ENCODE data around the gene BACE1.

BACE1 gene

GRCh38 chr11:117295438-117296137 is 20.5 kb downstream of the BACE1 start:
- TF ChIP-seq, protein P1, sequence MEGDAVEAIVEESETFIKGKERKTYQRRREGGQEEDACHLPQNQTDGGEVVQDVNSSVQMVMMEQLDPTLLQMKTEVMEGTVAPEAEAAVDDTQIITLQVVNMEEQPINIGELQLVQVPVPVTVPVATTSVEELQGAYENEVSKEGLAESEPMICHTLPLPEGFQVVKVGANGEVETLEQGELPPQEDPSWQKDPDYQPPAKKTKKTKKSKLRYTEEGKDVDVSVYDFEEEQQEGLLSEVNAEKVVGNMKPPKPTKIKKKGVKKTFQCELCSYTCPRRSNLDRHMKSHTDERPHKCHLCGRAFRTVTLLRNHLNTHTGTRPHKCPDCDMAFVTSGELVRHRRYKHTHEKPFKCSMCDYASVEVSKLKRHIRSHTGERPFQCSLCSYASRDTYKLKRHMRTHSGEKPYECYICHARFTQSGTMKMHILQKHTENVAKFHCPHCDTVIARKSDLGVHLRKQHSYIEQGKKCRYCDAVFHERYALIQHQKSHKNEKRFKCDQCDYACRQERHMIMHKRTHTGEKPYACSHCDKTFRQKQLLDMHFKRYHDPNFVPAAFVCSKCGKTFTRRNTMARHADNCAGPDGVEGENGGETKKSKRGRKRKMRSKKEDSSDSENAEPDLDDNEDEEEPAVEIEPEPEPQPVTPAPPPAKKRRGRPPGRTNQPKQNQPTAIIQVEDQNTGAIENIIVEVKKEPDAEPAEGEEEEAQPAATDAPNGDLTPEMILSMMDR (IDR thresholded peaks at IDR 0.05): no peak

DNA sequence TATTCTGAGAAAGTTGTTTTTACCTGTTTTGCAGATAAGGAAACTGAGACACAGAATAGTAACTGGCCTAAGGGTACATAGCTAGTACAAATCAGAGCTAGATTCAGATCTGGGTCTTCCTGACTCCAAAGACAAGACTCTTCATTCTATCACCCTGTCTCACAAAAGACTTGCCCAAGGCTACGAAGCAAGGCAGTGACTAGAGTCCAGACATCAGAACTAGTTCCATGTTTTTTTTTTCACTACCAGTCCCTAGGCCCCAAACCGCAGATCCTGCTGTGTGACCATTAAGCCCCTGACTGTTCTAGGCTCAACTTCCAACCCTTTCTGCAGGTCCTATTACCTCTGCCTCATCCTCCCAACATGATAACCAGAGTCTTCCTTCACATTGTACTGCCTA is 23.4 kb downstream of the BACE1 start:
- TF ChIP-seq, protein P1 (IDR thresholded peaks at IDR 0.05): no peak

GRCh38 chr11:117290809-117291396 is 25.2 kb downstream of the BACE1 start, which contains the start of gene BACE1-AS:
TSS of gene BACE1-AS (plus strand) at chr11:117291346.
- TF ChIP-seq, protein P1 (IDR thresholded peaks at IDR 0.05): no peak

- TF ChIP-seq, protein P1 (IDR thresholded peaks at IDR 0.05): no peak
Measured at GRCh38 chr11:117289795-117290194, 26.3 kb downstream of the BACE1 start.

DNA sequence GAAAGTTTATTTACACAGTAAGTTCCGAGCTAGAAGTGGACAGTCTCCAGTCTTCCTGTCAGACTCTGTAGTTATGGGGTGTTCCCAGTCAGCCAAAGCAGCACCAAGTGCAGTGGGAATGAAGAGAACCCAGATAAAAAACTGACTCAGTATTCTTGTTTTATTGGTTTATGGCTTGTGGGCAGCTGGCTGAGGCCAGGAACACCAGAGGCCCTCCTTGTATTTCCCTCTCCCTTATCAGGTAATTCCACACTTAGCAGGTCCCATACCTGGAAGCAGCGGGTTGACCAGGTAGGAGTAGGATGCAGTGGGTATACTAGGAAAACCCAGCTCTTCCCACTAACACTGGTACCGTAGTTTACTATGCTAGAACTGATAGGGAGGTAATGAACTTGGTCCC is 28.4 kb downstream of the BACE1 start:
- TF ChIP-seq, protein P1 (IDR thresholded peaks at IDR 0.05): no peak

- TF ChIP-seq, protein P1 (IDR thresholded peaks at IDR 0.05): no peak
Measured at GRCh38 chr11:117286588-117286987, 29.5 kb downstream of the BACE1 start.

DNA sequence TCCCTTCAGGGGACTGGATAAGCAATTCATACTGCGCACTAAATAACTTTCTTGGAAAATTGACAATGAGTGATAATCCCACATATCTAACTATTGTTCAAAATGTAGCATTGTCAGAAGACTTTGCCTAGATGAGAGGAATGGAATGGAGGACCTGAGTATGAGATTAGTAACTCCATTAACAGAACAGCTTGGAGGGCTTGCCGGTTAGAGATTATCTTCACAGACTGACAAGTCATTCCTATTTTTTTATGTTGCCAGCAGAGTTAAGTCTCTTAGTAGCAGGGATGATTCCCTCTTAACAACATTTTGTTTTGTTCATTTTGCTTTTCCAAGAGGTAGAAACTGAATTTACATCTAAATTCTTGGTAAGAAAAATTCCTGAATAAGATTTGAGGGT is 32.0 kb downstream of the BACE1 start:
- TF ChIP-seq, protein P1 (IDR thresholded peaks at IDR 0.05): no peak
